Measurements from ENCODE around the gene FAM222B. TPM values are rescaled to one million over a fixed set of nuclear protein-coding genes. Genes with fewer than 3 reads are reported as not detected.

Gene FAM222B
- polyA plus RNA-seq, 2 of the 4 experiments (the other 2 are of a cell fraction), result 10.7 to 15.6 TPM

GRCh38 chr17:28719021-28719433, 123.6 kb downstream of the FAM222B start:
- TF ChIP-seq CTCF (IDR thresholded peaks at IDR 0.05) (no peak), KDM1A (IDR thresholded peaks at IDR 0.05; ENCODE audit: low read depth) (0 out of 2 replicates have a peak, but pooled peaks have one; percentile 30), BHLHE40 (IDR thresholded peaks at IDR 0.05; ENCODE audit: low read depth, low read length) (no peak), FOSL2 (IDR thresholded peaks at IDR 0.05) (no peak), FOSL2 (CRISPR knock-in tag; IDR thresholded peaks at IDR 0.05) (peak; percentile 85), RAD21 (conservative IDR thresholded peaks at IDR 0.05 in 1 of 2, IDR thresholded peaks at IDR 0.05 in 1 of 2) (no peak), FOSB (CRISPR knock-in tag; IDR thresholded peaks at IDR 0.05) (peak; percentile 15; the same call in 1 of the 2 replicates), SREBF2 (IDR thresholded peaks at IDR 0.05) (no peak), POLR2A (IDR thresholded peaks at IDR 0.05; ENCODE audit: low read length) (0 out of 2 replicates have a peak, but pooled peaks have one; percentile 31), PBX3 (IDR thresholded peaks at IDR 0.05) (no peak; the same call in 1 of the 2 replicates)
- FAIRE-seq (no peak), DNase-seq (ENCODE audit: low read depth in 1 of 2, low spot score in 1 of 2) (no peak), ATAC-seq (no peak)
- Histone ChIP-seq H3K9me3 (no peaks in the 10 kb centered on the region), H3K27ac (peak overlapping the region; percentile 96), H3K4me1 (peaks cover 49% of the 10 kb centered on the region), H3K4me3 (peak overlapping the region; percentile 77), H3K4me2 (peak overlapping the region; percentile 90)
- CTCF ChIA-PET, result interaction anchor here (0.8 to 17.5 kb wide), 10 partner anchors 8 to 234 kb away, joined by 3 to 977 read pairs (median 5); partner anchors contain the start of genes BLTP2, SDF2, SUPT6H and TRAF4
- 33% methylated on average over 18 of the region's 18 CpGs for WGBS (ENCODE audit: missing lambda C conversion rate)
- POLR2A ChIA-PET, result interaction anchor here (0.6 to 2.3 kb wide), 31 partner anchors 9 to 575 kb away, joined by 3 to 54 read pairs (median 5); partner anchors contain the start of genes BLTP2, FAM222B, NEK8 and NUFIP2

- Histone ChIP-seq H3K4me3 (peak overlapping the region; percentile 77), H3K4me2 (peak overlapping the region; percentile 90), H3K27ac (peak overlapping the region; percentile 96), H3K4me1 (peaks cover 44% of the 10 kb centered on the region), H3K9me3 (no peaks in the 10 kb centered on the region)
- ATAC-seq (peak in 1 of 2 experiments; percentile 1; a peak in 2 of 6 replicates), DNase-seq (ENCODE audit: low read depth in 1 of 2, low spot score in 1 of 2) (no peak), FAIRE-seq (no peak)
- TF ChIP-seq FOXS1 (CRISPR knock-in tag; IDR thresholded peaks at IDR 0.05) (no peak), NPAS2 (CRISPR knock-in tag; IDR thresholded peaks at IDR 0.05; ENCODE audit: borderline replicate concordance) (no peak), JUNB (IDR thresholded peaks at IDR 0.05) (0 out of 2 replicates have a peak, but pooled peaks have one; percentile 9), MYC (IDR thresholded peaks at IDR 0.05; ENCODE audit: borderline replicate concordance, low read length) (no peak), EHMT2 (IDR thresholded peaks at IDR 0.05; ENCODE audit: low read depth) (no peak), BCL3 (IDR thresholded peaks at IDR 0.05) (0 out of 3 replicates have a peak, but pooled peaks have one; percentile 9), CHD2 (IDR thresholded peaks at IDR 0.05; ENCODE audit: low read length, partially characterized antibody) (no peak), EHF (CRISPR knock-in tag; IDR thresholded peaks at IDR 0.05) (no peak), PHF8 (IDR thresholded peaks at IDR 0.05; ENCODE audit: borderline replicate concordance, low read depth) (no peak), NFE2L2 (conservative IDR thresholded peaks at IDR 0.05; ENCODE audit: low read length) (no peak), MAFK (IDR thresholded peaks at IDR 0.05; ENCODE audit: partially characterized antibody) (no peak)
- POLR2A ChIA-PET, result interaction anchor here (1.6 to 2.3 kb wide), 4 partner anchors 9 to 233 kb away, joined by 12 to 54 read pairs (median 21); partner anchors contain the start of genes PHF12, PROCA1 and TRAF4
- CTCF ChIA-PET, result interaction anchor here (1.1 to 17.5 kb wide), 6 partner anchors 8 to 73 kb away, joined by 3 to 977 read pairs (median 6); partner anchors contain the start of genes BLTP2, SDF2, SUPT6H and TRAF4
- 28% methylated on average over 18 of the region's 18 CpGs for WGBS (ENCODE audit: missing lambda C conversion rate)
Measured at GRCh38 chr17:28718333-28719020, 124.1 kb downstream of the FAM222B start.

Measured in A549 (cell line).